ENCODE data around the gene CPED1.

CPED1 gene

DNA sequence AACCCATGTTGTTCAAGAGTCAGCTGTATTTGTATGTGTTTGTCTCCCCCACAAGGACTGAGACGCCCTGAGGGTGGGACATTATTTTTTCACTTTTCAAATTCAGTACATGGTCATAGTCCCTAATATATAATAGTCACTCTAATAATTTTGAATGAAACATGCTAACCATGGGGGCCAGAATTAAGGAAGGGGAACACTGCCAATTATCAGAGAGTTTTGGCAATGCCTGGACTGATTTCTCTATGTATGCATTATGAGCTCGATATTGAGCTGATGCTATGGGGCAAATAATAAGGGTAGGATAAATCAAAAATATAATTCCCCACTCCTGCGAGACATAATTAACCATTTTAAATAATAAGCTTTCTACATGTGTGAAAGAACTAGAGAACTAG is 87.4 kb downstream of the CPED1 start:
- Histone ChIP-seq H3K4me3 (ENCODE audit: insufficient read depth, low read depth, low read length, poor library complexity, severe bottlenecking) (no peak overlapping the region), H3K4me1 (ENCODE audit: control insufficient read depth, insufficient read depth, low read length, poor library complexity, severe bottlenecking) (no peaks in the 10 kb centered on the region), H3K36me3 (ENCODE audit: control insufficient read depth, insufficient read depth, low read length) (no peaks in the 10 kb centered on the region), H3K9me3 (ENCODE audit: control insufficient read depth, low read length) (no peaks in the 10 kb centered on the region), H3K27me3 (replicated peaks; ENCODE audit: control insufficient read depth, insufficient read depth, low read length, poor library complexity, severe bottlenecking) (peaks cover 3% of the 10 kb centered on the region), H3K27ac (ENCODE audit: insufficient read depth, low read length, poor library complexity, severe bottlenecking) (no peak overlapping the region)
- no peak for DNase-seq

DNA sequence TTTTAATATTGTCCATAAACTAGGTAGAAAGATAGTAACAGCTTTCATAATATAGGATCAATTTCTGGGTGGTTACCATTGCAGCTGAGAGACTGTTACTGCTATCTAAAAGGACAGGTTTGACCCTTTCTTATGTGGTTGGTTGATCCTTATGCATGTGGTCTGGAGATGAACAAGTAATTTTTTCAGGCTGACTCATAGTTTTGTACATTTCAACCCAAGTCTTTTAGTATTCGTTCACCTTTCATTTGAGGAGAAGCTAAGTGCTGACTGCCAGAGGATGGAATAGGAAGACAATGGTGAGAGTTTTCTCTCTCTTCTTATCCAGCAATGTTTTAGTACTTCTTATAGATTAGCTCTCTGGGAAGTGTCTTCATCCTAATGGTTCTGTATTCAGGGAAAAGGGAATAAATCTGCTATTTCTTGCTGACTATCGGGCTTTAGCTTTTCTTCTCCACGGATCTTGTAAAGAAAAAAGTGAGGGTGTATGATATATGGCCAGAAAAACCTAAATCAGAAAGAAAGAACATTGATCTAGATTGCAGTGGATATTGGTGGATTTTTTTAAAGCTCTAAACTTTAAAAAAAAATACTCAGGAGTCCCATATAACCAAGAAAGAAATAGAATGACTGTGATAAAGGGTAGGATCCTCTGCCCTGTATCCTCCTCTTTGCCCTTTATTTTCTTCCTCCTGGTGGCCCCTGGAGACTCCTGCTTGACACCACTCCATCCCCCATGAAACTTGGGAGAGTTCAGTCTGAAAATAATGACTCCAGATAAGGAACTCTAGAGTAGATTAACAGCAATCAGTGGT is 88.0 kb downstream of the CPED1 start:
- no peaks in the 10 kb centered on the region for H3K4me1 ChIP-seq (ENCODE audit: control insufficient read depth, insufficient read depth, low read length, poor library complexity, severe bottlenecking)
- H3K27me3 ChIP-seq (replicated peaks; ENCODE audit: control insufficient read depth, insufficient read depth, low read length, poor library complexity, severe bottlenecking) = peaks cover 3% of the 10 kb centered on the region
- no peak overlapping the region for H3K27ac ChIP-seq (ENCODE audit: insufficient read depth, low read length, poor library complexity, severe bottlenecking)
- no peaks in the 10 kb centered on the region for H3K9me3 ChIP-seq (ENCODE audit: control insufficient read depth, low read length)
- H3K4me3 ChIP-seq (ENCODE audit: insufficient read depth, low read depth, low read length, poor library complexity, severe bottlenecking) = no peak overlapping the region
- H3K36me3 ChIP-seq (ENCODE audit: control insufficient read depth, insufficient read depth, low read length) = no peaks in the 10 kb centered on the region
- DNase-seq = no peak

DNA sequence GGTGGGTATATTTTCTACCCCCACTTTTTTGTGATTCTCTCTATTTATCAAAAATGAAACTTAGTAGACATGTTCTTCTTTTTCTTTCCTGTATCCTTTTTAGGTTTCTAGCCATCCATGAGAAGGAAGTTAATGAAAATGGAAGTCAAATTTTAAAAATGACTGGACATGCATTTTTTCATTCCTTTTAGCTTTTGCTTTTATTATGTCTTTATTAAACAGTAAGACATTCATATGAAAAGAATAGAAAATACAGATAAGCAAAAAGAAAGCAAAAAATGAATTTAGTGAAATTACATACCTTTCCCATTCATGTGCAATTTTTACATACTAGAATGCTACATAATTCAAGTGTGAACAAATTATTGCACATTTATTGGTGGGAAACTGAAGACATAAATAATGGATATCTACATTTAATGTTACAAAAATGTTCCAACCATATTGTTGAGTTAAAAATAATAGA is 88.7 kb downstream of the CPED1 start:
- Histone ChIP-seq H3K27me3 (replicated peaks; ENCODE audit: control insufficient read depth, insufficient read depth, low read length, poor library complexity, severe bottlenecking) (peaks cover 3% of the 10 kb centered on the region), H3K4me3 (ENCODE audit: insufficient read depth, low read depth, low read length, poor library complexity, severe bottlenecking) (no peak overlapping the region), H3K36me3 (ENCODE audit: control insufficient read depth, insufficient read depth, low read length) (no peaks in the 10 kb centered on the region), H3K9me3 (ENCODE audit: control insufficient read depth, low read length) (no peaks in the 10 kb centered on the region), H3K27ac (ENCODE audit: insufficient read depth, low read length, poor library complexity, severe bottlenecking) (no peak overlapping the region), H3K4me1 (ENCODE audit: control insufficient read depth, insufficient read depth, low read length, poor library complexity, severe bottlenecking) (no peaks in the 10 kb centered on the region)
- no peak for DNase-seq

DNA sequence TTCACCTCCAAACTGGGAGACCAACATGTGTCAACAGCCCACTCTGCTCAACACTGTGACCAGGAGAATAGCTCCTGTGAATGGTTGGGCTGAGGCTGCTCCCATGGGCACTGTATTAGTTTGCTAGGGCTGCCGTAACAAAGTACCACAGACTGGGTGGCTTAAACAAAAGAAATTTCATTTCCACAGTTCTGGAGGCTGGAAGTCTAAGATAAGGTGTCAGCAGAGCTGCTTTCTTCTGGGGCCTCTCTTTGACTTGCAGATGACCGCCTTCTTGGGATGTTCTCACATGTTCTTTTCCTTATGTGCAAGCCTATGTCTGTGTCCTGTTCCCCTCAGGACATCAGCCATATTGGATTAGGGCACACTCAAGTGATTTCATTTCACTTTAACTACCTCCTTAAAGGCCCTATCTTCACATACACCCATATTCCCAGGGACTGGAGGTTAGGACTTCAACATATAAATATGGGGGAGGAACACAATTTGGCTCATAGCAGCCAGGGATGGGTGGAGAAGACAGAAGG is 90.3 kb downstream of the CPED1 start:
- Histone ChIP-seq H3K36me3 (ENCODE audit: control insufficient read depth, insufficient read depth, low read length) (no peaks in the 10 kb centered on the region), H3K27me3 (replicated peaks; ENCODE audit: control insufficient read depth, insufficient read depth, low read length, poor library complexity, severe bottlenecking) (peaks cover 3% of the 10 kb centered on the region), H3K9me3 (ENCODE audit: control insufficient read depth, low read length) (no peaks in the 10 kb centered on the region), H3K4me1 (ENCODE audit: control insufficient read depth, insufficient read depth, low read length, poor library complexity, severe bottlenecking) (no peaks in the 10 kb centered on the region), H3K27ac (ENCODE audit: insufficient read depth, low read length, poor library complexity, severe bottlenecking) (no peak overlapping the region), H3K4me3 (ENCODE audit: insufficient read depth, low read depth, low read length, poor library complexity, severe bottlenecking) (no peak overlapping the region)
- no peak for DNase-seq

DNA sequence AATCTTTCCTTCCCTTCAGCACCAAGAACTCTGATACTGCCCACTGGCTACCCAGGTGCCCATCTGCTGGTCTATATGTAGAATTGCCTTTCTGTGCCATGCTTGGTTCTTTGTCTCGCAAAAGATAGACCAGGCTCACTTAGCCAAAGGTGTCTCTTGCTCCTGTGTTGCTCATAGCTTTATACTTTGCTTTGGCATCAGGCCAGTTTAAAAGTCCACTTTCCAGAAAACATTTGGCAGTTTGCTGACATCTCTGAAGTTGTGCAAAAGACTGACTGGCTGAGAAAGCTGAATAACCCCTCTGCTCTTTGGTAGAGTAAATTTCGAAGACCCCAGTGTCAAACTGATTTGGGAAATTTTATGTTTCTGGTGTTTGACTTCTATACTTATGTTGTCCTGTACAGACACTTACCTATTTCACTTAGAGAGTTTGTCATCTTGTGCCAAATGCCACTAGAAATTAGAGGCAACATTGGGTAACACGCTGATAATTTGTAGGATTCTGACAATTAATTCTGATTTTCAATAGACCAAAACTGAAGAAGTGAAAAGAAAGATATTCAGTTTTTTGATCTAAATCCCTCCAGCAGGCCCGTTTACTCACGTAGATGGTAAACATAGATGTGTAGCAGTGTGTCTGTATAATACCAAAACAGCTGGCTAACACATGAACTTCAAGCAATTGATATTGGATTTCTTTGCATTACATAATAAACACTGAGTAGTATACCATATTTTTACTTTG is 91.1 kb downstream of the CPED1 start:
- Histone ChIP-seq H3K36me3 (ENCODE audit: control insufficient read depth, insufficient read depth, low read length) (no peaks in the 10 kb centered on the region), H3K9me3 (ENCODE audit: control insufficient read depth, low read length) (no peaks in the 10 kb centered on the region), H3K27ac (ENCODE audit: insufficient read depth, low read length, poor library complexity, severe bottlenecking) (no peak overlapping the region), H3K27me3 (replicated peaks; ENCODE audit: control insufficient read depth, insufficient read depth, low read length, poor library complexity, severe bottlenecking) (peaks cover 3% of the 10 kb centered on the region), H3K4me3 (ENCODE audit: insufficient read depth, low read depth, low read length, poor library complexity, severe bottlenecking) (no peak overlapping the region), H3K4me1 (ENCODE audit: control insufficient read depth, insufficient read depth, low read length, poor library complexity, severe bottlenecking) (no peaks in the 10 kb centered on the region)
- DNase-seq = no peak

DNA sequence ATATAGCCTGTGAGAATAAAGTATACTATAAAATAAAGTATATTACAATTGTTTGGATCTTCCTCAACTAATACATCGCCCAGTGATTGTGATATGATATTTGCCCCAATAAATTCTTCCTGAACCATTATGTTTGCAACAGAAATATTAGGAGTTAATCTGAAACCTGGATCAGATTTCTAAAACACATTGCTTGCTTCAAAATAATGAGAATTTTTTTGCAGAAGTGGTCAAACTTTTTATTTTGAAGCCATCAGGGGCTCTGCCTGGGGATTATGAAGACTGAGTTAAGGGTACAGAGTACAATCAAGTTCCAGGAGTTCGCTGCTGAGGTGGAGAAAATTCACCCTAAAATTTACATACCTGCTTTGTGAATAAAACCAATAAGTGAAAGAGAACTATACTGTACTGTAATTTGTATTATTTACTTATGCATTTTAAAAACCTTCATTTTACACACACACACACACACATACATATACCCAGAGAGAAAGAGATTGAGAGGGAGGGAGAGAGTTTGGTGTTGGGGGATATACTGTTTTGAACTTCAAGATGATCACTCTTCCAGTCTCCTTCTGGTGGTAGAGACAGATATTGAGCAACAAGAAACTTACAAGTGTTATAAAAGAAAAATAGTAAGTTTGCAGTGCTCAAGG is 91.9 kb downstream of the CPED1 start:
- Histone ChIP-seq H3K9me3 (ENCODE audit: control insufficient read depth, low read length) (no peaks in the 10 kb centered on the region), H3K27ac (ENCODE audit: insufficient read depth, low read length, poor library complexity, severe bottlenecking) (no peak overlapping the region), H3K27me3 (replicated peaks; ENCODE audit: control insufficient read depth, insufficient read depth, low read length, poor library complexity, severe bottlenecking) (peaks cover 3% of the 10 kb centered on the region), H3K36me3 (ENCODE audit: control insufficient read depth, insufficient read depth, low read length) (no peaks in the 10 kb centered on the region), H3K4me3 (ENCODE audit: insufficient read depth, low read depth, low read length, poor library complexity, severe bottlenecking) (no peak overlapping the region), H3K4me1 (ENCODE audit: control insufficient read depth, insufficient read depth, low read length, poor library complexity, severe bottlenecking) (no peaks in the 10 kb centered on the region)
- DNase-seq = no peak

DNA sequence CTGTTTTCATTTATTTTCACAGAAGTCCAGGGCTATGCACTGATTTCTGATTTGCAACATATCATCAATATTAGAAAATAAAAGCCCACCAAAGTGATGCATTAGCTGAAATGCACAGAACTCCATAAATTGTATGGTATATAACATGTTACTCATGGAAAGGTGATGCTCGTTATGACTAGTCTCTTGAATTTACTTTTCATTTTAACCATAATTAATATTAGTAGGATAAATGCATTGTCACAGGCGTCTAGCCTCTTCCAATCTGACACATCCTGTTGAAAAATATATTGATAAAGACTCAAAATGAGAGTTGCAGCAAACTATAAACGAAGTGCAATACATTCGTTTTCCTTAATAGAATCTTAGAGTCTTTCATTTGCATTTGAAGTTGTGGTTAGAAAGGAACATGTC is 92.4 kb downstream of the CPED1 start:
- no peaks in the 10 kb centered on the region for H3K4me1 ChIP-seq (ENCODE audit: control insufficient read depth, insufficient read depth, low read length, poor library complexity, severe bottlenecking)
- no peak for DNase-seq

DNA sequence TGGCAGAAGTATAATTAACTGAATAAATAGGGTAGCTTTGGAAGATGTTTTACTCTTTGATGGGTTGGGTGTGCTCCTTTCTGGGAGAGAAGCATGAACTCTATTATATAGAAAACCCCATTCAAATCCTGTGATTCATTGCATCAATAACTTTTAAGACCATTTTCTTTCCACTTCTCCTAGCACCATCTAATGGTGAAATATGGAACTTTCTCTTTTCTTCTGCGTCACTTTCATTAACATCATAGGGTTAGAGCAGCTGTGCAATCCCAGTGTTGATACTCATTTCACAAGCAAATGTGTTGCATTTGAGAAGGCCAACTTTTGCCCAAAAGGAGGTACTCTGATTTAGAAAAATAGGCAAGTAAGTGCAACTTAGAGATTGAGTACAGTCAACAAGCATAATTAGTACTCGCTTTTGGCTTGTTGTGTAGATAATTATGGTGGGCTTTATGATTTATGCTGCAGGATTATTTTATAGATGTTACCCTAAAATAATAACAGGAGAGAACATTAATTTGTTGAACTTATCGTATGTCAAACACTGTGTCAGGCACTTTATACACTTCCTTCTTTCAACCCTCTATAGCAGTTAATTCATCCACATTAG is 92.9 kb downstream of the CPED1 start:
- H3K4me1 ChIP-seq (ENCODE audit: control insufficient read depth, insufficient read depth, low read length, poor library complexity, severe bottlenecking) = no peaks in the 10 kb centered on the region
- no peaks in the 10 kb centered on the region for H3K9me3 ChIP-seq (ENCODE audit: control insufficient read depth, low read length)
- H3K36me3 ChIP-seq (ENCODE audit: control insufficient read depth, insufficient read depth, low read length) = no peaks in the 10 kb centered on the region
- H3K27ac ChIP-seq (ENCODE audit: insufficient read depth, low read length, poor library complexity, severe bottlenecking) = no peak overlapping the region
- no peak overlapping the region for H3K4me3 ChIP-seq (ENCODE audit: insufficient read depth, low read depth, low read length, poor library complexity, severe bottlenecking)
- peaks cover 3% of the 10 kb centered on the region for H3K27me3 ChIP-seq (replicated peaks; ENCODE audit: control insufficient read depth, insufficient read depth, low read length, poor library complexity, severe bottlenecking)
- no peak for DNase-seq

More for the DNA sequence above, 92.4 kb downstream of the CPED1 start:
- Histone ChIP-seq H3K27ac (ENCODE audit: insufficient read depth, low read length, poor library complexity, severe bottlenecking) (no peak overlapping the region), H3K4me3 (ENCODE audit: insufficient read depth, low read depth, low read length, poor library complexity, severe bottlenecking) (no peak overlapping the region), H3K9me3 (ENCODE audit: control insufficient read depth, low read length) (no peaks in the 10 kb centered on the region), H3K27me3 (replicated peaks; ENCODE audit: control insufficient read depth, insufficient read depth, low read length, poor library complexity, severe bottlenecking) (peaks cover 3% of the 10 kb centered on the region), H3K36me3 (ENCODE audit: control insufficient read depth, insufficient read depth, low read length) (no peaks in the 10 kb centered on the region)

DNA sequence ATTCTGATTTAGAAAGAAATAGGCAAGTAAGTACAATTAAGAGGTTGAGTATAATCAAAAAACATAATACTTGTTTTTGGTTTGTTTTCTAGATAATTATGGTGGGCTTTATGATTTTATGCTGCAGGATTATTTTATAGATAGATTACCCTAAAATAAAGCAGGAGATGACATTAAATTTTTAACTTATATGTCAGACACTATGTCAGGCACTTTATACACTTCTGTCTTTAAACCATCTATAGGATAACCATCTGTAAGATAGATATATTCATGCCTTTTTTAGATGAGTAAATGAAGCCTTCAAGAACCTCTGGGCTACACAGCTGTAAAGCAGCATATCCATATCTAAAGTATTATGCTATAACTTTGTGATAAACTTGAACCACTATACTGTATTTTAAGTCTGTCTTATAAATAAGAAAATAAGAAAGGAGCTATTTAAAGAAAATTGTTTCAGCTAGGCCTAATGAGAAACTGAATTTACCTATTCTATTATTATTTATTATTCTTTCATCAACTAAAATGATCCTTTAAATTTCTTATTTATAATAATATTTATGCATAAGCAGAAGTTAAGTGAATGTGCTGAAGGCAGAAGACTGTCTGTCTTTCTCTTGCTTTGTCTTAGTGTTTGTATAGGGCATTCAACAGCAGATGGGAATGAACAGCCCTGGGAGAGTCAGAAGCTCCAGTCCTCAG is 94.0 kb downstream of the CPED1 start:
- Histone ChIP-seq H3K36me3 (ENCODE audit: control insufficient read depth, insufficient read depth, low read length) (no peaks in the 10 kb centered on the region), H3K4me3 (ENCODE audit: insufficient read depth, low read depth, low read length, poor library complexity, severe bottlenecking) (no peak overlapping the region), H3K27ac (ENCODE audit: insufficient read depth, low read length, poor library complexity, severe bottlenecking) (no peak overlapping the region), H3K27me3 (replicated peaks; ENCODE audit: control insufficient read depth, insufficient read depth, low read length, poor library complexity, severe bottlenecking) (peaks cover 3% of the 10 kb centered on the region), H3K4me1 (ENCODE audit: control insufficient read depth, insufficient read depth, low read length, poor library complexity, severe bottlenecking) (no peaks in the 10 kb centered on the region), H3K9me3 (ENCODE audit: control insufficient read depth, low read length) (no peaks in the 10 kb centered on the region)
- DNase-seq = no peak
